A204.1 (cell line): Measurements from ENCODE around the gene KCNA3.
"Not testable (repeated sequence)": the region's sequence is repeated elsewhere in the genome, so short reads cannot be mapped to it uniquely, and the experiment has no call there.

ENCODE experiments used
- FAIRE-seq: peaks from 2 replicates; lab custom pipeline; 2012; peaks lifted over from hg19 to GRCh38; lab: Jason Lieb, UNC

KCNA3 gene

GRCh38 chr1:110677526-110677925 is 2.8 kb upstream of the KCNA3 start:
- no peak for FAIRE-seq

DNA sequence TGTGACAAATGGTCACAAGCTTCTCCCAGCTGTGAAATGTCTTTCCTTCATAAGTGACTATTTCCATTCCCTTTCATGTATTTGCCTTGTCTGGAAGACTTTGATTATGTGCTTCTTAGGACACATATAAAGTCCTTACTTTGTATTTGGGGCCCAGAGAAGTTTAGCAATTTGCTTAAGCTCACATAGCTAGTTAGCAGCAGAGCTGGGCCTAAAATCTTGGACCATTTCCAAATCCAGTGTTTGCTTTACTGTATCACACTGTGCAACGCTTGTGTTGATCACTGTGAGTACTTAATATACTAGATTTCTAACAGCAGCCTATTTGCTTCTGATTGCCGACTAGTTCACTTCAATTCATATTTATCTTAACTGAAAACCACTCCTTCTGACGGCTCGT is 2.2 kb upstream of the KCNA3 start:
- no peak for FAIRE-seq

DNA sequence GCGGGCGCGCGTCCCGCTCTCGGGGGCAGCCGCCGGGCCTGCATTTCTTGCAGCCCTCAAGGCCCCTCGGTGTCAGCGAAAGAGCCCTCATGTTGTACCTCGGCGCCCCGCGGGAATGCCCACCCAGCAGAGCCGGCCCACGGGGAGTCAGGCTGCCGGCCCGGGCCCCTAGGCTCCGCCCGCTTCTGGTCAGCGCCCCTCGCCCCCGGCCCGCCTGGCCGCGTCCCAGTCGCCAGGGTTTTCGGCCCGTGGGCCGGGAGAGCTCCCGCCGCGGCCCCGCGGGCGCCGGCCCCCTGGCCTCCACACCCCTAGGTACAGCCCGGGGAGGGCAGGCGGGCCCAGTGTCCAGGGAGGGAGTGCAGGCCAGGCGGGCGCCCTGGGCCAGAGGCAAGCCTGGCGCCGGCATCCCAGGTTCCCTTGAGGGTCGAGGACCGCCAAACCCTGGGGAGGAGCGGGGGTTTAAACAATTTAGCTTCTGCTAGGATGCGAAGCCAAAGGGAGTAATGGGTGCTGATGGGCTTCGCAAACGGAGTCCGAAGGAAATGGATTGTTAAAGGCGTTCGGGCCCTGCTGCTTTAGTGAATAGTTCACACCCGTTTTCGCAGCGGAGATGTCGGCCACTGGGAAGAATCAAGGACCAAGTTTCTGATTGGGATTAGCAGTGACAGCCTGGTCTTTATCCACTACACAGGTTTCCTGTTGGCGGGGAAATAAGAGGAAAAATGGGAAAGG is 486 bp upstream of the KCNA3 start:
- FAIRE-seq = no peak

GRCh38 chr1:110673805-110674336 is 869 bp downstream of the KCNA3 start:
- FAIRE-seq = no peak

DNA sequence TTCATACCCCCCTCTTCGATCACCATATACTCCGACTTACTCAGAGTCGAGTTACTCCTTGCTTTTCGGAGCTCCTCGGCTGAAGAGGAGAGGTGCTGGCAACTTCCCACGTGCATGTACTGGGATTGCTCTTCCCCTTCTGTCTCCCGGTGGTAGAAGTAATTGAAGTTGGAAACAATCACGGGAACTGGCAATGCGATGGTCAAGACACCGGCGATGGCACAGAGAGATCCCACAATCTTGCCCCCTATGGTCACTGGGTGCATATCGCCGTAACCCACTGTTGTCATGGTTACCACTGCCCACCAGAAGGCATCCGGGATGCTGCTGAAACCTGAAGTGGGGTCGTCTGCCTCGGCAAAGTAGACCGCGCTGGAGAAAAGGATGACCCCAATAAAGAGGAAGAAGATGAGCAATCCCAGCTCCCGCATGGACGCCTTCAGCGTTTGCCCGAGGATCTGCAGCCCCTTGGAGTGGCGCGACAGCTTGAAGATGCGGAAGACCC is 1.5 kb downstream of the KCNA3 start:
- FAIRE-seq = no peak

DNA sequence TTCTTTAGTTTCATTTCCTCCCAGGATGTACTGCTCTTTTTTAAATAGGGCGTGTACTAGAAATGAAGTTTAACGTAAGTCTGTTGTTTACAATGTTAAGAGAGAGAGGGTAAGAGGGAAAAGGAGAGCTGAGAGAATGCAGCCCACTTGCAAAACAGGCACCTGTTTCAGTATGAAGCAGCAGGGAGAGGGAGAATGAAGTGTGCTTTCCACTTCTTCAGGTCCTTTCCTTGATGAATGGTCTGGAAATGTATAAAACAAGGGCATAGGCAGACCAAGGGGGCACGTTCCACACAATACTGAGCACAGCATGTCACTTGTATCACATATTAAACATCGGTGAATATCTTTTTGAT is 2.0 kb downstream of the KCNA3 start:
- FAIRE-seq = no peak

GRCh38 chr1:110672001-110672752 is 2.6 kb downstream of the KCNA3 start:
- no peak for FAIRE-seq

DNA sequence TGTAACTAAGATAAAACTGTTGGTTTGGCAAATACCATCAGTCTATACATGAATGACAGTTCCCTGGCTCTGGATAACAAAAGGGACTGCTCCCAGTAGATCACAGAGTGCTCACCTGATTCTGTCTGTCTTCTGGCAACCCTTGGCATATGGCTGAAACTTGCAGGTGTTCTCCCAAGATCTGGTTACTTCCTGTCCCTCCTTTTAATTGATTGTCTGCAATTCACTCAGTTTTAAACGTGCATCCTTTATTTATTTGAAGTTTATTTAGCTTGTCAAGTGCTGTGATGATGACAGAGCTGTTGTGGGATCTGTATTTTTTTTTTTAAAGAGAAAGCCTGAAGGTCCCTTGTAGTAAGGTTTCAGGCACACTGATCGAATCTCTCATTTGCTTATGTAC is 3.4 kb downstream of the KCNA3 start:
- no peak for FAIRE-seq

- no peak for FAIRE-seq
Measured at GRCh38 chr1:110668549-110668948, 6.2 kb downstream of the KCNA3 start.

DNA sequence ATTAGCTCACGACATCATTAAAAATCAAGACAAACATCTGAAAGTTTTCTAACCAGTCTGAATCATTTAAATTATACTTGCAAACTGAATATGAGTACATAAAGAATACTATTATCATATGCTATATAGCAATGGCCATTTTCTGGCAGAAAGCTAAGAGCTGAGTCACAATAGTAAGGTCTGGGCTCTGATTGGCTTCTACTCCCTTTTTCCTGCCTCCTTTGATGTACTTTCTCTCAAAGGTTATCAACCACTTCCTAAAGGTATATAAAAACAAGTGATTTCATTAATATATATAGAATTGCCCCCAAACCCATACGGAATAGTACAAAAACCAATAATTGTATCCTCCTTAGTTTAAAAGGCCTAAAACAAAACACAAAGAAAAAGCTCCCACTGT is 7.0 kb downstream of the KCNA3 start:
- FAIRE-seq = no peak

GRCh38 chr1:110663241-110663640 is 11.5 kb downstream of the KCNA3 start:
- no peak for FAIRE-seq

- FAIRE-seq = not testable (repeated sequence)
Measured at GRCh38 chr1:110659559-110659958, 15.2 kb downstream of the KCNA3 start.

DNA sequence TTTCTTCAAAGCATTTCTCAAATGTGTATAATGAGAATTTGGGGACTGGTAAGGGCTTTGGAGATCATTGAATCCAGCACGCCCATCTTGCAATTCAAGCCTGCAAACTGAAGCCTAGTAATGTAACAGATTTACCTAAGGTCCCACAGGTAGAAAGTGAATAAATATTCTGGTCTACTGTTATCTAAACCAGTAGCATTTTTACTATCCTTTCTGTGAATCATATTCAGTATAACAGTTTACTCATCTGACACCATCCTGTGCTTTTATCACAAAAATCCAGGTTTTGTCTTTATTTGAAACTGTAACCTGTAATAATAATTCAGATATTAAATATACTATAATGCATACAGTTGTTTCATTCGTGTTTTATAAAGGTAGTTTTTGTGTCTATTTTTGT is 17.4 kb downstream of the KCNA3 start:
- FAIRE-seq = no peak

GRCh38 chr1:110650609-110651008 is 24.1 kb downstream of the KCNA3 start:
- FAIRE-seq = no peak

DNA sequence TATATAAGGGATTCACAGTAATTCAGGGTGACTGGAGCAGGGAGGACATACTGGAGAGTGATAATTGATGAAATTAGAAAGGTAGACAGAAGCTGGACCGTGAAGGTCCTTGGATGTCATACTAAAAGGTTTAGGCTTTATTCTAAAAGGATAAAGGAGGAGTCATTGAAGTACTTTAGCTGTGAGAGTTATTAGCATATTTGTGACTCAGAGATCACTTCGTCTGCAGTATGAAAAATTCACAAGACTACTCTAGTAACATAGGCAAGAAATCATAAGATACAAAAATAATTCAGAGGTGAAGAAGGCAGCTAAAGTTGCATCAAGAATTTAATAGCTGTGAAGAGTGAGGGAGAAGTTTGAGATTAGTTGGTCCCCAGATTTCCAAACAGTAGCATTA is 26.3 kb downstream of the KCNA3 start:
- no peak for FAIRE-seq

GRCh38 chr1:110647254-110647891 is 27.4 kb downstream of the KCNA3 start:
- no peak for FAIRE-seq

GRCh38 chr1:110645821-110646735 is 28.7 kb downstream of the KCNA3 start:
- no peak for FAIRE-seq

GRCh38 chr1:110645211-110645610 is 29.5 kb downstream of the KCNA3 start:
- no peak for FAIRE-seq

GRCh38 chr1:110643879-110644472 is 30.8 kb downstream of the KCNA3 start:
- FAIRE-seq = no peak

DNA sequence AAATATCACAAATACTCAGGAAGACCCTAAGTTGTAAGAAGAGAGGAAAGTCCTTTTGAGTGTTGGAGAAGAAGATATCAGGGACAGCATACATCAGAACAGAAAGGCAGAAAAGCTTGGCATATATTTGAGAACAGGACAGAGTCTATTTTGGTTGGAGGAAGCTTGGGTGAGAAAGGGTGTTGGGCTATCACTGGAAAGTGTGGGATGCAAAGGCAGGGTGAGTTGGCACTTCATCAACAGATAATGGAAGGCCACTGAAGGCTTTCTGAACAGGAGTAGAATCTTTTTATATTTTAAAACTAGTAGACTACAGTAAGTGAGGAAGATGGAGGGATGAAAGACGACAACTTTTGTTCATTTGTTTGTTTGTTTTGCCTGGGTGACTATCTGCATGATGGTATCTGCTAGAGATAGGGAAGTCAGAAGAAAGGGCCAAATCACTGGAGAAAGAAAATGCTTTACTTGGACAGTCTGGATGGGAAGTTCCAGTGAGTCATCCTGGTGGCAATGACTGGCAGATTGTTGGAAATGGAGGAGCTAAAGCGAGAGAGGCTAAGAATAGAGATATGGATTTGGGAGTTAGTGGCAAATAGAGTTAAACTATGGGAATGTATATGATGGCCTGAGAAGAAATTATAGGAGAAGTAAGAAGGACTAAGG is 34.9 kb downstream of the KCNA3 start:
- no peak for FAIRE-seq

GRCh38 chr1:110638556-110638955 is 36.2 kb downstream of the KCNA3 start:
- FAIRE-seq = no peak
